SU-DHL-6 (cell line): ENCODE data around the gene EMID1.

ENCODE experiments used
- EZH2phosphoT487 ChIP-seq: fragments of 200-600 bp; sonication (generic), shearing (Covaris generic); conservative IDR thresholded peaks from 2 replicates; pipeline ENCODE4 v1.6.1; 2018; ENCODE audit warnings: mild to moderate bottlenecking, antibody characterized with exemption, low read length, moderate library complexity, mixed read lengths
- TF ChIP-seq, protein P1 (sequence below): fragments of 200-600 bp; sonication (generic); IDR thresholded peaks from one replicate; pipeline ENCODE4 v1.5.1; 2017; ENCODE audit warnings: antibody characterized with exemption, mild to moderate bottlenecking, low read length, moderate library complexity; ENCODE audit not compliant: insufficient read depth, poor library complexity, severe bottlenecking

DNA sequence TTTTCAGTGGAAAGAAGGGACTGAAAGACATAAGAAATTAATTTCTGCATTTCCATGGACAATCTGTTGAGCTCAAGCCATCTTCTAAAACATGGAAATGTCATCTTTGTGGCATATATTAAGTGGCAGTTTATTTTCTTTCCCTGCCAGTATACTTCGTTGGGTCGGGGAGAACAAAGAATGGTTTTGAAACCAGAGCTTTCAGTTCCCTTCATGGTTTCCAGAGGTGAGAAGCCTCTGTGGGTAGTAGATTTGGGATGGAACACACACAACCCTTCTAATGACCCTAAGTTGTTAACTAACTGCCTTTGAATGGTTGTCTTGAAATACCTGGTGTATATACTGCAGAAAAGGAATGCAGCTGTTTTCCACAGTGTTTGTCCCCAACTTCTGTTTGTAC lies 83.1 kb downstream of the EMID1 start:
- TF ChIP-seq, protein P1, sequence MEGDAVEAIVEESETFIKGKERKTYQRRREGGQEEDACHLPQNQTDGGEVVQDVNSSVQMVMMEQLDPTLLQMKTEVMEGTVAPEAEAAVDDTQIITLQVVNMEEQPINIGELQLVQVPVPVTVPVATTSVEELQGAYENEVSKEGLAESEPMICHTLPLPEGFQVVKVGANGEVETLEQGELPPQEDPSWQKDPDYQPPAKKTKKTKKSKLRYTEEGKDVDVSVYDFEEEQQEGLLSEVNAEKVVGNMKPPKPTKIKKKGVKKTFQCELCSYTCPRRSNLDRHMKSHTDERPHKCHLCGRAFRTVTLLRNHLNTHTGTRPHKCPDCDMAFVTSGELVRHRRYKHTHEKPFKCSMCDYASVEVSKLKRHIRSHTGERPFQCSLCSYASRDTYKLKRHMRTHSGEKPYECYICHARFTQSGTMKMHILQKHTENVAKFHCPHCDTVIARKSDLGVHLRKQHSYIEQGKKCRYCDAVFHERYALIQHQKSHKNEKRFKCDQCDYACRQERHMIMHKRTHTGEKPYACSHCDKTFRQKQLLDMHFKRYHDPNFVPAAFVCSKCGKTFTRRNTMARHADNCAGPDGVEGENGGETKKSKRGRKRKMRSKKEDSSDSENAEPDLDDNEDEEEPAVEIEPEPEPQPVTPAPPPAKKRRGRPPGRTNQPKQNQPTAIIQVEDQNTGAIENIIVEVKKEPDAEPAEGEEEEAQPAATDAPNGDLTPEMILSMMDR: no peak
- TF ChIP-seq EZH2phosphoT487: no peak
